Left colon (tissue), 2 donors: ENCODE results near the gene IGSF6. TPM values are rescaled to one million over a fixed set of nuclear protein-coding genes. Genes with fewer than 3 reads are reported as not detected.
"Not testable (repeated sequence)": the region's sequence is repeated elsewhere in the genome, so short reads cannot be mapped to it uniquely, and the experiment has no call there.

ENCODE experiments used
- ATAC-seq: fragments of 200-7000 bp; cut with Tn5 transposase; one replicate; pipeline ENCODE4 v1.9.1; 2020; ENCODE audit warnings: mild to moderate bottlenecking, moderate library complexity
- DNase-seq, 2 donors: peaks; one replicate each; pipeline ENCODE4 v3.0.0-alpha.2; 2020
- intact Hi-C, 2 donors: fragments of 100-400 bp; cut with DNase I in 1 of 2; cut with micrococcal nuclease in 1 of 2; formaldehyde crosslinking; loops; one replicate each; pipeline versions ENCODE4 v1.11.2 to v1.14.0; 2022; cut with DNase I, micrococcal nuclease
- long read RNA-seq: library from polyadenylated mRNA; unstranded; transcript quantifications from one replicate; pipeline ENCODE4 v2.0.0, GENCODE V29; 2021
- total RNA-seq, 2 donors: library from RNA; stranded (reverse); fragmentation: NEBNext Ultra II Directional; extraction: Animal tissue kit (Norgen Biotek cat#: 25700); gene quantifications; one replicate each; pipeline ENCODE4 v1.2.1, GENCODE V29; 2021
- donor health status: DM: no; HTN: no; CAD: no.
- donor health status: DM: yes; HTN: yes; CAD: no.

The IGSF6 gene, protein sequence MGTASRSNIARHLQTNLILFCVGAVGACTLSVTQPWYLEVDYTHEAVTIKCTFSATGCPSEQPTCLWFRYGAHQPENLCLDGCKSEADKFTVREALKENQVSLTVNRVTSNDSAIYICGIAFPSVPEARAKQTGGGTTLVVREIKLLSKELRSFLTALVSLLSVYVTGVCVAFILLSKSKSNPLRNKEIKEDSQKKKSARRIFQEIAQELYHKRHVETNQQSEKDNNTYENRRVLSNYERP
- 1 to 10 TPM; 1.1 to 5.2 TPM for total RNA-seq
- long read RNA-seq, partial matches to known transcripts = 0 of 1 reads
- long read RNA-seq, other reads (novel, unspliced or antisense) = 0 of 1 reads

DNA sequence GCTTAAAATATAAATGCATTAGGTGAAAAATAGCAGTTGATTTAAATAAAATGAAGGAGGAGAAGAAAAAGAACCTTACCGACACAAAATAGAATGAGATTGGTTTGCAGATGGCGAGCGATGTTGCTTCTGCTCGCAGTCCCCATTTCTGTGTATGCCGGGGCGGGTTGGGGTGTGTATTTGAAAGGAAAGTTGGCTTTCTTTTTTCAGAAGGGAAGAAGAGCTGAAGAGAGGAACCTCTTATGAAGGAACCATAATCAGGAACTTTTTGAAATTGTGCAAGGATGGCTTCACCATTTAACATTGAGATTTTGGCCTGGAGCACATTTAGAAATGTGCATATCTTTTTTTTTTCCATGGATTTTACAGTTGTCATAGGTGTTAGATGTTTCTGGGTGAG lies at the start of gene IGSF6:
TSS of gene IGSF6 (minus strand) at position 156 of the 400 bp plus-strand sequence. CDS start at position 146, 10 bp downstream.
- intact Hi-C loops = no loop called here
- DNase-seq = no peak
- ATAC-seq = no peak

DNA sequence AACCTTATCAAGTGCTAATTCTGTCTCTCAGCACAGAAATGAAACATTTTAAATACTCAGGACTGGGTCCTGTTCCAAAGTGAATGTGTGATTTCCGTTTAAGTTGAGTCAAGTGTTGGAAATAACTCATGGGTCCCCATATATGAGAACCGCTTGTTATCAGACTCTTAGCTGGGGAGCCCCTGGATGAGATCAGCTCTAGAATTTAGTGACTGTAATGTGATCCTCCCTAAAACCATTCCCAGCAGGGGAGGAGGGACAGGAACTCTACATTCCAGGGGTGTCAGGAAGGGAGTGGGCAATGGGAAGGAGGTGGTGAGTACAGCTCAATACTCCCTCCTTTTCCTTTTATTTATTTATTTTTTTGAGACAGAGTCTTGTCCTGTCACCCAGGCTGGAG lies 48.9 kb upstream of the IGSF6 start:
- ATAC-seq (no peak), DNase-seq (no peak)
- intact Hi-C loops = no loop called here

DNA sequence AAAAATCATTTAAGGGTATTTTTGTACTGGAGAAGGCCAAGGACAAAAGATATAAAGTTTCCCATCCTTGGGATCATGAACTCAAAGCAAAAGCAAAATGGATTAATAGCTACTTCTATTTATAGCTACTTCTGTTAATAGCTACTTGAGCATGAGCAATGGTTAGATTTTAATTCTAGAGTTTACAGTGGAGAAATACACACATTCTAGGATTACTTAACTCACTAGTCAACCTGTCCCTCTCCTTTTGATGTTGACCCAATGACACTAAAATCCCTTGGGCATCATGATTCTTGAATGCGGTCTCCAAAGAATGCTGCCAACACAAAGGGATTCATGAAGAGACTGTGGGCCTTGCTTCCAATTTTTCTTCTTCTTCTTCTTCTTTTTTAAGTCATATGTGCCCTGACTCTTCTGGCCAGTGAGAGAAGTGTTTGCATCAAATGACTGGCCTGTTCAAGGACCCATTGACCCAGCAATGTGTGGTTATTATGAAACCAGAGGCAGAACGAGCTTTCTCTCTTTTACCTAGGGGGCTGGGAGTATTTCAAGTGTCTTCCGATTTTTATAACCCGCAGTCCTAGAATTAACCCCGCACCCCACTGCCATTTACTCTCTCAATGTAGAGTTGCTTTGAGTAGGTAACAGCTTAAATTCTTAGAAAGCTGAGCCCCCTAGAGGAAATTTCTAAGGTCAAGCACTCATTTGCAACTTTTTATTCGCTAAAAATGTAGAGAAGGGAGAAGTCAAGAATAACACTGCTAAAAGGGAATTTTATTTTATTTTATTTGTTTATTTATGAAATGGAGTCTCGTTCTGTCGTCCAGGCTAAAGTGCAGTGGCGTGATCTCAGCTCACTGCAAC lies 46.0 kb upstream of the IGSF6 start:
- ATAC-seq (no peak), DNase-seq (no peak)
- intact Hi-C loops = no loop called here

DNA sequence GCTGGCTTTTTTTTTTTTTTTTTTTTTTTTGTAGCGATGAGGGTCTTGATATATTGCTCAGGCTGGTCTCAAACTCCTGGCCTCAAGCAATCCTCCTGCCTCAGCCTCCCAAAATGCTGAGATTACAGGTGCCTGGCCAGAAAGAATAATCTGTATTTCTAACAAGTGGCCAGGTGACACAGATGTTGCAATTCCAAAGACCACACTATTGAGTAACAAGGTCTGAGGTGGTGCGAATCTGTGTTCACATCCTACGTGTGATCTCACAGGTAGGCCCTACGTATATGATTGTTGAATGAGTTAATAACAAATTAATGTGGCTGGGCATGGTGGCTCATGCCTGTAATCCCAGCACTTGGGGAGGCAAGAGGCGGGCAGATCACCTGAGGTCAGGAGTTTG lies 44.6 kb upstream of the IGSF6 start:
- no peak for DNase-seq
- intact Hi-C loops = no loop called here
- no peak for ATAC-seq

DNA sequence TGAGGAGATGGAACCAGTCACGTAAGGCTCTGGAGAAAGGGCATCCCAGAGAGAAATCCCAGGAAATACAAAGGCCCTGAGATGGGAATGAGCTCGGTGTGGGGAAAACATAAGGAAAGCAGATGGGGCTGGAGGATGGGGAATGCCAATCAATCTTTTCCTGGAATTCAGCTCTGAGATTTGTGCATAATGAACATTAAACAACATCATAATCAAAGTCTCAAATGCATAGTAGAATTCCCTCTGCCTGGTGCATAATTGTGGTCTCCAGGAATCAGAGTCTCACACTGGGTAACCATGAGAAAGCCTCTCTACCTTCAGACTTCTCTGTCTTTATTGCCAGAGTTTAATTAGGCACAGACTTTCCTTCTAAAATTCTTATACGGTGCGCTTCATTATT lies 42.2 kb upstream of the IGSF6 start:
- no peak for DNase-seq
- no peak for ATAC-seq
- intact Hi-C loops = no loop called here

DNA sequence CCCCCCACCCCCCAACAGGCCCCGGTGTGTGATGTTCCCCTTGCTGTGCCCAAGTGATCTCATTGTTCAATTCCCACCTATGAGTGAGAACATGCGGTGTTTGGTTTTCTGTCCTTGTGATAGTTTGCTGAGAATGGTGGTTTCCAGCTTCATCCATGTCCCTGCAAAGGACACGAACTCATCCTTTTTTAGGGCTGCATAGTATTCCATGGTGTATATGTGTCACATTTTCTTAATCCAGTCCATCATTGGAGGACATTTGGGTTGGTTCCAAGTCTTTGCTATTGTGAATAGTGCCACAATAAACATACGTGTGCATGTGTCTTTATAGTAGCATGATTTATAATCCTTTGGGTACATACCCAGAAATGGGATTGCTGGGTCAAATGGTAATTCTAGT lies 38.6 kb upstream of the IGSF6 start:
- DNase-seq, ATAC-seq, intact Hi-C loops: not testable (repeated sequence)

DNA sequence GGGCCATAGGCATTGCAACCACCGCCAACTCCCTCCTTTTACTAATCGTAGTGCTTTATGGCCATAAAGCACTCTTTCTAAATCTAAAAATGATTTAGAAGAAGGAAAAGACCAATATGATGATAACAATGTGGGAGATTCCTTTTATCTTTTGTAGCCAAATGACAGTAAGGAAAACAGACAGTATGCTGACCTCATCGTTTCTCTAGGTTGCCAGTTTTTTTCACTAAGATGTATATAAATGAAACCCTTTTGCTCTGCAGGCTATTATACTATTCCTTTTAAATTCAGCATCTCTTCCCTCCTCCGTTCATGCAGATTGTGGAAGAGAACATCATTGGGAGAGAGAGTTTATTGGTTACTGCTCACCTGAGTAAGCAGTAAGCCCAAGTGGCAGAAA lies 36.7 kb upstream of the IGSF6 start:
- no peak for DNase-seq
- no peak for ATAC-seq
- intact Hi-C loops = no loop called here

DNA sequence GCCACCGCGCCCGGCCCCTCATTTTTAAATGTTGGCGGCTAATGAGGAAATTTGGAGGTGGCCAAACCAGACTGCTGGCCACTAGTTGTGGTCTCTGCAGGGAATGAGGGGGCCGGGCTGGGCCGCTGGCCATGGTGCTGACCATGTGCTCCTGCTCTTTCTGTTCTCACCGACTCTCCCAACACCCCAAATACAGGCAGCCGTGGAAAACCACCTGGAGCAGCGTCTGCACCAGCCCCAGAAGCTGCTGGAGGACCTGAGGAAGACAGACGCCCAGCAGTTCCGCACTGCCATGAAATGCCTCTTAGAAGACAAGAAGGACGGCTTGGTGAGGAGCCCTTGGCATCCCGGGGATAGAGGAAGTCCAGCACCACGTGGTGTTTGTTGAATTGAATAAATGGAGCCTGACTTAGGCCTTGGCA lies 32.6 kb upstream of the IGSF6 start:
- intact Hi-C loops = no loop called here
- DNase-seq = no peak
- ATAC-seq = no peak

DNA sequence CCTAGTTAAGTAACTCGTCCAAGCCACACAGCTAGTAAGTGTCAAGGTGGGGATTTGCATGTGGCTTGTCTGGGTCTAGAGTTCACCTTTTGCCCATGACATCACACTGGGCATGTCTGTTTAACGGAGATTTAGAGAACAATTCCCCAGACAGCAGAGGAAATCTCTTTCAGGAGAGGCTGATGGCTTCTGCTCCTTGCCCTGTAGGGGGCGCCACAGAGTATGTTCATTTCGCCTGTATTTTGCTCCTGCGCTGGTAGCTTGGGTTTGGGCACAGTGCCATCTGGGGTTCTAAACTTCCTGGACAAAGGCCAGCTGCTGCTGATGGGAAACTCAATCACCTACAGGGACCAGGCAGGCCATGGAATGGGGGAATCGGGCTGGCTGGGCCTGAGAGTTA lies 31.8 kb upstream of the IGSF6 start:
- ATAC-seq (no peak), DNase-seq (peak in 1 of 2 donors; percentile 17)
- intact Hi-C loops = no loop called here

DNA sequence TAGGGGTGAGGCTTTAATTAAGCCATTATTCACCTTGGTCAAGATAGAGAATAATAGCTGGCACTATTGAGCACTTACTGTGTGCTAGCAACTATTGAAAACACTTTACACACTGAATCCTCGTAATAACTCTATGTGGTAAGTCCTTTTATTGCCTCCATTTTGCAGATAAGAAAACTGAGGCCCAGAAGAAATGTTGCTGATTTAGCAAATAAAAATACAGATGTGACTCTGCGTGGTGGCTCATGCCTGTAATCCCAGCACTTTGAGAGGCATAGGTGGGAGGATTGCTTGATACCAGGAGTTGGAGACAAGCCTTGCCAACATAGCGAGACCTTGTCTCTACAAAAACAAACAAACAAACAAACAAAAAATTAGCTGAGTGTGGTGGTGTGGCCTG lies 30.8 kb upstream of the IGSF6 start:
- intact Hi-C loops = no loop called here
- ATAC-seq = no peak

DNA sequence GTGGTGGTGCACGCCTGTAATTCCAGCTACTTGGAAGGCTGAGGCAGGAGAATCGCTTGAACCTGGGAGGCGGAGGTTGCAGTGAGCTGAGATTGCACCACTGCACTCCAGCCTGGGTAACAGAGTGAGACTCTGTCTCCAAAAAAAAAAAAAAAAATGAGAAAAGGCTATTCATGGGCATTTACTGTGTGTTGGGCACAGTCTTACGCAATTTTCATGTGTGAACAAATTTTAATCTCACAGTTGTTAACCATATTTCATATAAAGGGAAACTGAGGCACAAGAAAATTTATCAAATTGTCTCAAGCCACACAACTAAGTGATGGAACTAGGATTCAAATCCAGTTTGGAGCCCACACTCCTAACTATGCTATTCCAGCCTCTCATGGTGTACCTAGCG lies 28.3 kb upstream of the IGSF6 start:
- DNase-seq, intact Hi-C loops, ATAC-seq: not testable (repeated sequence)

More for the DNA sequence above, 30.8 kb upstream of the IGSF6 start:
- no peak for DNase-seq

DNA sequence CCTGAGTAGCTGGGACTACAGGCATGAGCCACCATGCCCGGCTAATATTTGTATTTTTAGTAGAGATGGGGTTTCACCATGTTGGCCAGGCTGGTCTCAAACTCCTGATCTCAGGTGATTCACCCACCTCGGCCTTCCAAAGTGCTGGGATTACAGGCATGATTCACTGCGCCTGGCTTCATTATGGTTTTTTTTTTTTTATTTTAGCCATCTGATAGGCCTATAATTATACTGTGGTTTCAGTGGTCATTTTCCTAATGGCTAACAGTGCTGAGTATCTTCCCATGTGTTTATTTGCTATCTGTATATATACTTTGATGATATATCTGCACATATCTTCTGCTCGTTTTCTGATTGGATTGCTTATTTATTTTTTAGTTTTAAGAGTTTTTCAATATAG lies 22.0 kb upstream of the IGSF6 start:
- DNase-seq, intact Hi-C loops, ATAC-seq: not testable (repeated sequence)

DNA sequence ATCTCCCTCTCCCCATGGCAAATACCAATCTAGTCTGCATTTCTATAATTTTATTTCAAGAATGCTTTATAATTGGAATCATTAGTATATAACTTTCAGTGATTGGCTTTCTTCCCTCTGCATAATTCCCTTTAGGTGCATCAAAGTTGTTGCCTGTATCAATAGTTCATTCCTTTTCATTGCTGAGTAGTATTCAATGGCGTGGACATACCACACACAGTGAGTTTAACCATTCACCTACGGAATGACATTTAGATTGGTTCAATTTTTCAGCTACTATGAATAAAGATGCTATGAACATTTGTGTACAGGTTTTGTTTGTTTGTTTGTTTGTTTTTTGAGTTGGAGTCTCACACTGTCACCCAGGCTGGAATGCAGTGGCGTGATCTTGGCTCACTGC lies 21.1 kb upstream of the IGSF6 start:
- DNase-seq = no peak
- intact Hi-C loops = no loop called here
- no peak for ATAC-seq

DNA sequence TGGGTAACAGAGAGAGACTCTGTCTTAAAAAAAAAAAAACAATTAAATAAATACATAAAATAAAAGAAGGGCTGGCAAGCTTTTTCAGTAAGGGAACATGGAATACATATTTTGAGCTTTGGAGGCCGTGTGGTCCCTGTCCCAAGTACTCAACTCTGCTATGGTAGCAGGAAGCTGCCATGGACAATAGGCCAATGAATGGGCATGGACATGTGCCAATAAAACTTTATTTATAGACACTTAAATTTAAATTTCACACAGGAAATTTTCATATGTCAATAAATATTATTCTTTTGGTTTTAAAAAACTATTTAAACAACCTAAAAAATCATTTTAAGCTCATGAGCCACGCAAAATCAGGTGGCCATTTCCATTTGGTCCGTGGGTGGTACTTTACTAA lies 15.2 kb upstream of the IGSF6 start:
- no peak for ATAC-seq
- no peak for DNase-seq
- intact Hi-C loops = no loop called here

DNA sequence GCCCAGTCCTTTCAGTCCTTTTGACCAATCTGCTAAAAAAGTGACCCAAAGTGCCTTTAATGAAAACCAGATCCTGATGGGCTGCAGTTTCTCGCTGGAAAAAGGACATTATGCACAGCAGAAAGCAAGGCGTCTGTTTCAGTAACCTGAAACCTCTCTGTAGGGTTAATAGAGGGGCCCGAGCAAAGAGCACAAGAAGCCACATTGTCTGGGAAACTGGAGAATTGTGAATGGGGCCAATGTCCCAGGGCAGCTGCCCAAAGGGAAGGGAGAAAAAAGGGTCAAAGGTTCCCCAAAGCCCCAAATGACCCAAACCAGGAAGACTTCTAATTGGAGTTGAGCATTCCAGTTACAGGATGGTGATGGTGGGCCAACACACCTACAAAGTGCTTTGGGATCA lies 14.4 kb upstream of the IGSF6 start:
- no peak for ATAC-seq
- intact Hi-C loops = no loop called here
- no peak for DNase-seq

DNA sequence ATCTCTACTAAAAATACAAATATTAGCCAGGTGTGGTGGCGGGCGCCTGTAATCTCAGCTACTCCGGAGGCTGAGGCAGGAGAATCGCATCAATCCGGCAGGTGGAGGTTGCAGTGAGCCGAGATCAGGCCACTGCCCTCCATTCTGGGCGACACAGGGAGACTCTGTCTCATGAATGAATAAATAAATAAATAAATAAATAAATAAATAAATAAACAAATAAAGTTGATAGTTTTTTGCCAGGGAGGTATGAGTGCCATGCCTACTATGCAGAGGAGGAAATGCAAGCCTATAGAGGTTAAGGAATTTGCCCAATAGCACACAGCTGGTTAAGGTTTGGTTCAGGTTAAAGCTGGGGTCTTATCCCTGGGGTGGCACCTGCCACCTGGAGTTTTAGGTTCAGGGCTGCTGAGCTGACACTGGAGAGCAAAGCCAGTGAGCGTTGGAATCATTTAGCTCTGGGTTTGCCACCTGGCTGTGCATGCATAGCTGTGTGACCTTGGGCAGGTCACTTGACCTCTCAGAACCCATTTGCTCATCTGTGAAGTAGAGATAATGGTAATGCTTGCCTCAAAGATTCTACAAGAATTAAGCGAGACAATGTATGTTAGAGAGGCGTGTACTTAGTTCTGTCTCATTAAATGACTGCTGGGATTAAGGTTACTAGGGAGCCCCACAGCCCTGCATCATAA lies 12.5 kb upstream of the IGSF6 start:
- intact Hi-C loops = no loop called here
- ATAC-seq = no peak

DNA sequence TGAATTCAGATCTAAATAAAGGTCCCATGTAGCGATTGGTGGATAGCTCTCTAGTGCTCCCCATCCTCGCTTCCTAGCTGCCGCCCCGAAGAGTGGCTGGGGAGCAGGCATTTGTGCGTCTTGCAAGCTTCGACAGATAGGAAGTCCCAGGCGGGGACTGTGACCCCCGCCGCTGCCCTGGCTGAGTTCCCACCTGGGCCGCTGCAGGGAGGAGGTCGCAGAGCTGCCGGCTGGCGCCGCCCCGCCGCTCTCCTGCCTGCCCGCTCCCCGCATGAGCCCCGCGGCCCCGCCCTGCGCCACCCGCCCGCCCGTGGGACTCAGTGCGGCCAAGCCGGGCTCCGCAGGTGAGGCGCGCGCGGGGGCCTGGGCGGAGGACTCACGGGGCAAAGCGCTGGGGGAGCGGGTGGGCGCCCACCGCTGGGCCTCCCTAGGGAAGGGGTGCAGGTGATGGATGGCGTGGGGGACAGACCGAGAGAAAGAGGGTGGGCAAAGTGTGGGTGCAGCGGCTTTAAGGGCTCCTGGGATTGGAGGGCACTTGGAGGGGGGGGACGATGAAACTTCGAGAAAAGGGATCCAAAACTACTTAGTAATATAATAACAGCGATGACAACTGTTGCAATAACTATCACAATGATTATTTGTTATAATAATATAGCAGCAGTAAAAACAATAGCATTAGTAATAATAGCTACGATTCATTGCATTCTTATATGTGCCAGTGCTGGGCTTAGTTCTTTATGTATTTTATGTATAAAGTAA lies 11.7 kb upstream of the IGSF6 start, which contains the start of gene OTOA:
TSS of gene OTOA (plus strand) at position 80 of the 759 bp plus-strand sequence. CDS start 14,547 bp downstream, outside the sequence.
- ATAC-seq (peak; percentile 70), DNase-seq (peak in 1 of 2 donors; percentile 36)
- intact Hi-C loops = no loop called here

More for the DNA sequence above, 12.5 kb upstream of the IGSF6 start:
- DNase-seq = no peak

DNA sequence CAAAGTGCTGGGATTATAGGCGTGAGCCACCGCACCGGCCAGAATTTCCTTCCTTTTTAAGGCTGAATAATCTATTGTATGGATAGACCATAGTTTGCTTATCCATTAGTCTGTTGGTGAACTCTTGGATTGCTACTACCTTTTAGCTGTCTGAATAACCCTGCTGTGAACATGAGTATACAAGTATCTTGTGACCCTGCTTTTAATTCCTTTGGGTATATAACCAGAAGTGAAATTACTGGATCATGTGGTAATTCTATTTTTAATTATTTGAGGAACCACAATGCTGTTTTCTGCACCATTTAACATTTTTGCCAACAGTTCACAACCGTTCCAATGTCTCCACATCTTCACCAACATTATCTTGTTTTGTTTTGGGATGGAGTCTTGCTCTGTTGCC lies 6.7 kb upstream of the IGSF6 start:
- intact Hi-C loops = loop anchor here in 1 of 2 donors (5.0 kb wide), 1 partner anchor 48 kb away; no protein-coding TSS in a partner anchor
- ATAC-seq (no peak), DNase-seq (no peak)
